SIG-M5 treated with dmso at 0.1 percent for 504 hours (cell line): ENCODE results near the gene FAM193B.
"Not testable (repeated sequence)": the region's sequence is repeated elsewhere in the genome, so short reads cannot be mapped to it uniquely, and the experiment has no call there.

Experiments
- DNase-seq: peaks from one replicate; lab custom pipeline; 2025; ENCODE audit not compliant: unreplicated experiment; lab: John Stamatoyannopoulos, UW

The FAM193B gene

DNA sequence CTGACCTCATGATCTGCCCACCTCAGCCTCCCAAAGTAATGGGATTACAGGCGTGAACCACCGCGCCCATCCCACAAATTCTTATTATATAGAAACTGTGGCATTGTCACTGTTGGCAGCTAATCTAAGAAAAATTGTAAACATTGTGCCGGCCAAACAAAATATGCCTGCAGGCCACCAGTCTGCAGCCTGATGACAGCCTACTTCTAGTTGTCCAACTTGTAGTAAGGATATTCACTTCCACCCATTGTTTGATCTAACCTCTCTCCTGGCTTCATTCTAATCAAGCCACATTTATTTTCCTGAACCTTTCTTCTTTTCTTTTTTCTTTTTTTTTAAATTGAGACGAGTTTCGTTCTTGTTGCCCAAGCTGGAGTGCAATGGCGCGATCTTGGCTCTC lies 24.0 kb upstream of the FAM193B start:
- no peak for DNase-seq

DNA sequence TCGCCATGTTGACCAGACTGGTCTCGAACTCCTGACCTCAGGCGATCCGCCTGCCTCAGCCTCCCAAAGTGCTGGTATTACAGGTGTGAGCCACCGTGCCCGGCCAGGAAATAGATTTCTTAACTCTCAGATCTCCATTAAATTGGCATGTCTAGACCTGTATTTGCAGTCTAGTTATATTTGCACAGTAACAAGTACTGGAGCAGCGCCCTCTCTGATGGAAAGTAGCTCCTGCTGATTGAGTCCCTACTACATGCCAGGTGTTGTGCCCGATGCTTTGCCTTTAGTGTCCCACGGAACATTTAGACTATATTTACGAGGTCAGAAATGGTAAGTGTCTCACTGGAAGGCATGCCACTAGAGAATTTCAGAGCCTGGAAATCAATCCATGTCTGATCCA lies 21.8 kb upstream of the FAM193B start:
- no peak for DNase-seq

GRCh38 chr5:177575488-177575887 lies 21.1 kb upstream of the FAM193B start:
- DNase-seq, result no peak

DNA sequence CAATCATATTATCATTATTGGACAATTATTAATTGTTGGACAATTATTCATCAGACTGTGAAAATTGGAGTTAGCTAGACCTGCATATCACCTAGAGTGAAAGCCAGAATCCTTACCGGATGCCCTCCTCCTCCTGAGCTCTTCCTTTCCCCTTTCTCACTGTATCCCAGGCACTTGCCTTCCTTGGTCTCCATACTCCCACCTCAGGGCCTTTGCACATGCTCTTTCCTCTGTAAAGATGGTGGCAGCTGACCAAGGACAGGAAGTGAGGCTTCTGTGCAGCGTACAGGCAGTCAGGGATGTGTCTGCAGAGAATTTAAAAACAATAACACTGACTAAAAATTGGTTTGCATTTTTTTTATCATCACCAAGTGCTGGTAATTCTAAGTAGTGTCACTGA lies 15.5 kb upstream of the FAM193B start:
- DNase-seq, result no peak

DNA sequence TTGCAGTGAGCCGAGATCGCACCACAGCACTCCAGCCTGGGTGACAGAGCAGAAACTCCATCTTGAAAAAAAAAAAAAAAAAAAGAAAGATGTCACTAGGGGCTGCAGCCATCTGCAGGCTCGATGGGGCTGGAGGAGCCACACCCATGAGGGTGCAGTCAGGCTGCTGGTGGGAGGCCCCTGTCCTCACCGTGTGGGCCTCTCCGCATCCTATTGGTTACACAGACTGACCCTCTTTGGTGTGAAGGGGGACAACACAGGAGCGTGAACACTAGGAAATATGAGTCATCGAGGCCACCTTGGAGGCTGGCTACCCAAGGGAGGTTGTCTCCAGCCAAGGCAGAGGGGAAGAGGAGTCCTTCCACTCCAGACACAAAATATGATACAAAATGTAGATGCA lies 14.0 kb upstream of the FAM193B start:
- no peak for DNase-seq

DNA sequence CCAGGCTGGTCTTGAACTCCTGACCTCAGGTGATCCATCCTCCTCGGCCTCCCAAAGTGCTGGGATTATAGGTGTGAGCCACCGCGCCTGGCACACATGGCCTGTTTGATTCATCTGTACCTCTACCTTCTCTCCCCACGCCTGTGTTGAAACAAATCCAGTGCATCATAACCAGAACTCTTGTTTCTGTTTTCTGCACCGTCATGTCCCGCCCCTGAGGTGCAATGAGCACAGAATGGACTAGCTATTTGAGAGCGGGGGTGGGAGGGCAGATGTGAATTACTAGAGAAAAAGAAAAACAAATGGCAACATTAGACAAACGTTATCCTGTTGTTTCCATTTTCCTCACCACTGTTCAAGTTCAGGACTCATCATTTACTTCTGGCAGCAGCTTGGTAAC lies 10.7 kb upstream of the FAM193B start:
- DNase-seq, result no peak

DNA sequence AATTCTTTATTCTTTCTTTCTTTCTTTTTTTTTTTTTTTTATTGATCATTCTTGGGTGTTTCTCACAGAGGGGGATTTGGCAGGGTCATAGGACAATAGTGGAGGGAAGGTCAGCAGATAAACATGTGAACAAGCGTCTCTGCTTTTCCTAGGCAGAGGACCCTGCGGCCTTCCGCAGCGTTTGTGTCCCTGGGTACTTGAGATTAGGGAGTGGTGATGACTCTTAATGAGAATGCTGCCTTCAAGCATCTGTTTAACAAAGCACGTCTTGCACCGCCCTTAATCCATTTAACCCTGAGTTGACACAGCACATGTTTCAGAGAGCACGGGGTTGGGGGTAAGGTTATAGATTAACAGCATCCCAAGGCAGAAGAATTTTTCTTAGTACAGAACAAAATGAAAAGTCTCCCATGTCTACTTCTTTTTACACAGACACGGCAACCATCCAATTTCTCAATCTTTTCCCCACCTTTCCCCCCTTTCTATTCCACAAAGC lies 5.1 kb upstream of the FAM193B start:
- DNase-seq, result not testable (repeated sequence)

- no peak for DNase-seq
Observed at GRCh38 chr5:177557796-177558195, 3.4 kb upstream of the FAM193B start.

GRCh38 chr5:177557041-177557647 lies 2.8 kb upstream of the FAM193B start:
- no peak for DNase-seq

GRCh38 chr5:177555665-177556064 lies 1.3 kb upstream of the FAM193B start:
- no peak for DNase-seq

- no peak for DNase-seq
Observed at GRCh38 chr5:177555228-177555627, 865 bp upstream of the FAM193B start.

GRCh38 chr5:177553671-177554429 lies 513 bp downstream of the FAM193B start:
- DNase-seq, result no peak

- DNase-seq, result no peak
Observed at GRCh38 chr5:177552839-177553455, 1.4 kb downstream of the FAM193B start.

GRCh38 chr5:177550122-177550521 lies 4.2 kb downstream of the FAM193B start:
- DNase-seq, result no peak

- no peak for DNase-seq
Observed at GRCh38 chr5:177548495-177548894, 5.9 kb downstream of the FAM193B start.

GRCh38 chr5:177547736-177548135 lies 6.6 kb downstream of the FAM193B start:
- DNase-seq, result no peak

DNA sequence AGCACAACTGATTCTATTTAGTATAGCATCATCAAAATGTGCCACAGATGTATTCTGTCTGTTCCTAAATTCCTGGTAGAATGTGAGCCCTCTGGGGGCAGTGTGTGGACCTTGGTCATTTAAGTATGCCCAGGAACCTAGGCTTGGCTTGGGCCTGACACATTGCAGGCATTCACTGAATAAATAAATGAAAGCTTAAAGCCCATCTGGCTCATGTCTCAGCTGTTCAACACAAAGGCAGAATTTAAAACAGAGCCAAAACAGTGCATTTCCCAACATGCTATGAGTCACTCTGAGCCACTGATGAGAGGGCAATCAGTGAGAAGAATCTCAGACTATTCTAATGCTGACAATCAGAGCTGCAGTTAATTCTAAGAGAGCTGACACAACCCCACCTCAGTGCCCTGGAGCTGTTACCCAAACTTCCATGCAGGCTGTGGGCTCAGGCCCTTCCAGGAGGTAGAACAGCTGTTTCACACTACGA lies 8.1 kb downstream of the FAM193B start:
- peak; percentile 85 for DNase-seq

- peak; percentile 79 for DNase-seq
Observed at GRCh38 chr5:177545487-177546257, 8.7 kb downstream of the FAM193B start.

DNA sequence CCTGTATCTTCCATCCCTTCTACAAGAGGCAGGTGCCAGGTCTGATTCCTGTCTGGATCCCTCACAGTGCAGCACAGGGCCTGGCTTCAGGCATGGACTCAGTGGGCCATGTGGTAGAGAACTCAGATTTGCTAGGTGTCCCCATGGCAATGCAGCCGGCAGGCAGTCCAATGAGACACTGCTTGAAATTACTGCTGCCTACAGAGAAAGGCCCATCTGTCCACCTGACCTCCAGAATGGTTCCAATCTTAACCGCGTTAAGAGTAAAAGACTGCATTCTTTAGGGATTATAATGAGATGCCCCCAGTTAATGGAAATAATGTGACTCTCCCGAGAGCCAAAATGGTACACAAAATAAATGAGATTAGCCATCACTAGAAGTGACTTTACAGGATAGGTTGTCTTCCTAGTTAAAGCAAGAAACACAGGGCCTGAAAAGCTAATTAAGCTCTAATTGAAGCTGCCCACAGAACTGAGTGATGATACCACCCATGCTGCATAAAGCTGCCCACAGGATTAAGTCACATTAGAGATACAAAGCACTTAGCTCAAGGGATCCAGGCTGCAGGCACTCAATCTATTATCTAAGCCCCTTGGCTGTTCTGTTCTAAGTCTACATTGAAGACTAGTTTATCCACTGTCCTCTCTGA lies 11.4 kb downstream of the FAM193B start:
- no peak for DNase-seq

- DNase-seq, result no peak
Observed at GRCh38 chr5:177540438-177540837, 13.9 kb downstream of the FAM193B start.

DNA sequence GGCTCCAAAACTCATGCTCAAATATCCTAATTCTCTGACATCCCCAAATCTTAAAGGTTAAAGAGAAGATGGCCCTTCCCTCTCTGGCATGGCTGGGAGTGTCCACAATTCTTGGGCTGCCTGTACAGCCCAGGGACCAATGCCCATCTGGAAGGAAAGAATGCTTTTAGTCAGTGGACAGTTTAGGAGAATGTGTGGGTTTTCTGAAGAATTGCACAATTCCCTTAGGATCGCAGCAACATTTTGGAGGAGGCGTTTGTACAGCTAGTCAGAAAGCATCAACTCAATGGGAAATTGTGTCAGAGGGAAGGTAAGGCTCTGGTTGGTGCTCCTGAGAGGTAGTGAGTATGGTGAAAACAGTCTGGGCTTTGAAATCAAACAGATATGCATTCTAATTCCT lies 15.0 kb downstream of the FAM193B start:
- no peak for DNase-seq
